Natural killer cell treated with Interleukin-12 subunit alpha and Interleukin-12 subunit beta and Interleukin-15 and Interleukin-18, amount 100 ng/mL, for 72 hours (primary cell): Measurements from ENCODE around the gene MDP1. TPM values are rescaled to one million over a fixed set of nuclear protein-coding genes. Genes with fewer than 3 reads are reported as not detected.

Source experiments
- ATAC-seq, 2 donors: fragments of 150-1000 bp; cut with Tn5 transposase in 1 of 2; sonication (Bioruptor Pico), chemical (Tn5 transposase) in 1 of 2; 2 replicates each; pipeline ENCODE4 v1.10.0; 2021
- DNase-seq: peaks from one replicate; pipeline ENCODE4 v3.0.0; 2022; ENCODE audit warnings: low spot score
- H3K27ac Mint-ChIP-seq, 2 donors: 1 replicate in 1 of 2; 2 replicates in 1 of 2; pipeline ENCODE4 v1.8.0; 2022; ENCODE audit warnings: mixed read lengths in 2 of 2, mild to moderate bottlenecking in 1 of 2, moderate library complexity in 1 of 2
- H3K27me3 Mint-ChIP-seq, 2 donors: 1 replicate in 1 of 2; 2 replicates in 1 of 2; pipeline ENCODE4 v1.8.0; 2022; ENCODE audit warnings: mixed read lengths in 2 of 2
- H3K36me3 Mint-ChIP-seq: one replicate; pipeline ENCODE4 v1.8.0; 2022; ENCODE audit warnings: mixed read lengths
- H3K4me1 Mint-ChIP-seq, 2 donors: 1 replicate in 1 of 2; 2 replicates in 1 of 2; pipeline ENCODE4 v1.8.0; 2022; ENCODE audit warnings: low read depth in 2 of 2, mixed read lengths in 2 of 2, mild to moderate bottlenecking in 1 of 2
- H3K4me3 Mint-ChIP-seq: one replicate; pipeline ENCODE4 v1.8.0; 2022; ENCODE audit warnings: mixed read lengths
- H3K9me3 Mint-ChIP-seq: 2 replicates; pipeline ENCODE4 v1.8.0; 2022; ENCODE audit warnings: mixed read lengths
- total RNA-seq, 2 donors: library from RNA; stranded (reverse); gene quantifications; one replicate each; pipeline ENCODE4 v1.2.3, GENCODE V29; 2022

The MDP1 gene
- total RNA-seq, 2 donors from 2014 or later, result 9.1 to 11.3 TPM

GRCh38 chr14:24192933-24193332 is 22.9 kb downstream of the MDP1 start:
- Mint-ChIP-seq H3K36me3 (peaks cover 15% of the 10 kb centered on the region), H3K27me3 (no peaks in the 10 kb centered on the region), H3K9me3 (no peaks in the 10 kb centered on the region), H3K4me3 (no peak overlapping the region), H3K27ac (peak overlapping the region in 1 of 2 donors; percentile 47), H3K4me1 (peaks cover 43 to 49% of the 10 kb centered on the region in 2 donors)
- no peak for ATAC-seq
- no peak for DNase-seq

- DNase-seq (no peak), ATAC-seq (no peak)
- Mint-ChIP-seq H3K27me3 (no peaks in the 10 kb centered on the region), H3K27ac (peak overlapping the region; percentile 31 to 85), H3K4me1 (peaks cover 44 to 45% of the 10 kb centered on the region in 2 donors), H3K4me3 (no peak overlapping the region), H3K9me3 (no peaks in the 10 kb centered on the region), H3K36me3 (peaks cover 13% of the 10 kb centered on the region)
Observed at GRCh38 chr14:24190416-24190815, 25.4 kb downstream of the MDP1 start.

- ATAC-seq (no peak), DNase-seq (no peak)
- Mint-ChIP-seq H3K27me3 (no peaks in the 10 kb centered on the region), H3K27ac (peak overlapping the region; percentile 76 to 85), H3K9me3 (no peaks in the 10 kb centered on the region), H3K36me3 (peaks cover 13% of the 10 kb centered on the region), H3K4me1 (peaks cover 37 to 38% of the 10 kb centered on the region in 2 donors), H3K4me3 (peak overlapping the region; percentile 91)
Observed at GRCh38 chr14:24189460-24189859, 26.4 kb downstream of the MDP1 start.

GRCh38 chr14:24189059-24189375 is 26.8 kb downstream of the MDP1 start:
- Mint-ChIP-seq H3K27me3 (no peaks in the 10 kb centered on the region), H3K4me1 (peaks cover 32 to 34% of the 10 kb centered on the region in 2 donors), H3K4me3 (peak overlapping the region; percentile 91), H3K36me3 (peaks cover 13% of the 10 kb centered on the region), H3K9me3 (no peaks in the 10 kb centered on the region), H3K27ac (peak overlapping the region; percentile 76 to 85)
- ATAC-seq (no peak), DNase-seq (no peak)

GRCh38 chr14:24188251-24189058 is 27.4 kb downstream of the MDP1 start, which contains the start of gene IPO4:
IPO4 (minus strand) TSS chr14:24188816; CDS start chr14:24188787, 29 bp downstream.
- ATAC-seq, result peak; percentile 94 to 95
- Mint-ChIP-seq H3K27ac (peak within 1 kb of the TSS; percentile 76 to 85), H3K9me3 (no peaks in the 10 kb centered on the region), H3K27me3 (no peaks in the 10 kb centered on the region), H3K36me3 (peaks cover 13% of the 10 kb centered on the region), H3K4me1 (peaks cover 30 to 31% of the 10 kb centered on the region in 2 donors), H3K4me3 (peak within 1 kb of the TSS; percentile 91)
- peak; percentile 95 for DNase-seq

GRCh38 chr14:24187539-24187915 is 28.3 kb downstream of the MDP1 start:
- peaks cover 8% of the 10 kb centered on the region for H3K36me3 Mint-ChIP-seq

GRCh38 chr14:24186831-24187538 is 28.9 kb downstream of the MDP1 start:
- H3K4me1 Mint-ChIP-seq, result peaks cover 21 to 25% of the 10 kb centered on the region in 2 donors
- peak overlapping the region; percentile 91 for H3K4me3 Mint-ChIP-seq
- H3K9me3 Mint-ChIP-seq, result no peaks in the 10 kb centered on the region
- no peak for DNase-seq
- no peaks in the 10 kb centered on the region for H3K27me3 Mint-ChIP-seq
- peaks cover 4% of the 10 kb centered on the region for H3K36me3 Mint-ChIP-seq
- ATAC-seq, result no peak
- H3K27ac Mint-ChIP-seq, result peak overlapping the region; percentile 76 to 85

More at GRCh38 chr14:24187539-24187915, 28.3 kb downstream of the MDP1 start:
- DNase-seq (no peak), ATAC-seq (no peak)
- Mint-ChIP-seq H3K27ac (peak overlapping the region; percentile 76 to 85), H3K27me3 (no peaks in the 10 kb centered on the region), H3K9me3 (no peaks in the 10 kb centered on the region), H3K4me3 (peak overlapping the region; percentile 91), H3K4me1 (peaks cover 26 to 28% of the 10 kb centered on the region in 2 donors)

- H3K27ac Mint-ChIP-seq, result no peak overlapping the region
- H3K27me3 Mint-ChIP-seq, result no peaks in the 10 kb centered on the region
- no peak for DNase-seq
- peaks cover 19 to 28% of the 10 kb centered on the region in 2 donors for H3K4me1 Mint-ChIP-seq
- no peak overlapping the region for H3K4me3 Mint-ChIP-seq
- H3K36me3 Mint-ChIP-seq, result peaks cover 8% of the 10 kb centered on the region
- no peak for ATAC-seq
- H3K9me3 Mint-ChIP-seq, result no peaks in the 10 kb centered on the region
Observed at GRCh38 chr14:24185741-24186140, 30.1 kb downstream of the MDP1 start.

- H3K36me3 Mint-ChIP-seq, result peaks cover 9% of the 10 kb centered on the region
- ATAC-seq (no peak), DNase-seq (no peak)
- H3K27ac Mint-ChIP-seq, result peak overlapping the region in 1 of 2 donors; percentile 17
- H3K27me3 Mint-ChIP-seq, result no peaks in the 10 kb centered on the region
- peaks cover 19 to 26% of the 10 kb centered on the region in 2 donors for H3K4me1 Mint-ChIP-seq
- no peak overlapping the region for H3K4me3 Mint-ChIP-seq
- no peaks in the 10 kb centered on the region for H3K9me3 Mint-ChIP-seq
Observed at GRCh38 chr14:24185026-24185425, 30.8 kb downstream of the MDP1 start.

- H3K36me3 Mint-ChIP-seq, result peaks cover 9% of the 10 kb centered on the region
- peaks cover 17 to 28% of the 10 kb centered on the region in 2 donors for H3K4me1 Mint-ChIP-seq
- H3K9me3 Mint-ChIP-seq, result no peaks in the 10 kb centered on the region
- peak overlapping the region in 1 of 2 donors; percentile 17 for H3K27ac Mint-ChIP-seq
- ATAC-seq (no peak), DNase-seq (no peak)
- no peaks in the 10 kb centered on the region for H3K27me3 Mint-ChIP-seq
- no peak overlapping the region for H3K4me3 Mint-ChIP-seq
Observed at GRCh38 chr14:24184104-24184970, 31.5 kb downstream of the MDP1 start.

- peak overlapping the region; percentile 27 to 39 for H3K27ac Mint-ChIP-seq
- DNase-seq (no peak), ATAC-seq (no peak)
- H3K4me3 Mint-ChIP-seq, result no peak overlapping the region
- H3K27me3 Mint-ChIP-seq, result no peaks in the 10 kb centered on the region
- peaks cover 10 to 27% of the 10 kb centered on the region in 2 donors for H3K4me1 Mint-ChIP-seq
- H3K36me3 Mint-ChIP-seq, result peaks cover 9% of the 10 kb centered on the region
- H3K9me3 Mint-ChIP-seq, result no peaks in the 10 kb centered on the region
Observed at GRCh38 chr14:24183014-24183481, 32.8 kb downstream of the MDP1 start.

- Mint-ChIP-seq H3K4me1 (peaks cover 5 to 21% of the 10 kb centered on the region in 2 donors), H3K9me3 (no peaks in the 10 kb centered on the region), H3K36me3 (peaks cover 9% of the 10 kb centered on the region), H3K27me3 (no peaks in the 10 kb centered on the region), H3K27ac (peak overlapping the region; percentile 27 to 39), H3K4me3 (no peak overlapping the region)
- DNase-seq (no peak), ATAC-seq (no peak)
Observed at GRCh38 chr14:24182110-24182882, 33.6 kb downstream of the MDP1 start.
